WERI-Rb-1 (cell line): ENCODE measurements around the gene PLEKHO1.

Experiments
- DNase-seq: peaks from one replicate; pipeline ENCODE4 v3.0.0-alpha.2; 2020
- H3K27ac ChIP-seq: fragments of 250-450 bp; sonication (Bioruptor Pico); 2 replicates; pipeline ENCODE4 v1.5.1; 2020; ENCODE audit warnings: mild to moderate bottlenecking, moderate library complexity
- H3K27me3 ChIP-seq: fragments of 250-450 bp; sonication (Bioruptor Pico); 2 replicates; pipeline ENCODE4 v1.5.1; 2021; ENCODE audit warnings: mild to moderate bottlenecking, low read depth, moderate library complexity; ENCODE audit not compliant: insufficient read depth, severe bottlenecking
- H3K36me3 ChIP-seq: fragments of 250-450 bp; sonication (Bioruptor Pico); 2 replicates; pipeline ENCODE4 v1.5.1; 2020; ENCODE audit warnings: mild to moderate bottlenecking, moderate library complexity
- H3K4me3 ChIP-seq: 2 replicates; pipeline ENCODE4 v1.5.1; 2011; ENCODE audit warnings: low read depth, mild to moderate bottlenecking, control low read depth, low read length
- H3K9me3 ChIP-seq: fragments of 250-450 bp; sonication (Bioruptor Pico); 2 replicates; pipeline ENCODE4 v1.5.1; 2021; ENCODE audit warnings: mild to moderate bottlenecking, moderate library complexity; ENCODE audit not compliant: severe bottlenecking
- CTCF ChIP-seq: IDR thresholded peaks from 2 replicates; pipeline ENCODE4 v1.5.1; 2011; ENCODE audit warnings: low read depth, mild to moderate bottlenecking, control low read depth, inconsistent platforms, low read length

Gene PLEKHO1

GRCh38 chr1:150111670-150112069 lies 38.0 kb upstream of the PLEKHO1 start:
- Histone ChIP-seq H3K27ac (no peak overlapping the region), H3K9me3 (peaks cover 2% of the 10 kb centered on the region), H3K36me3 (peaks cover 31% of the 10 kb centered on the region), H3K4me3 (no peak overlapping the region), H3K27me3 (no peaks in the 10 kb centered on the region)
- DNase-seq = no peak
- TF ChIP-seq CTCF = no peak

- no peak overlapping the region for H3K4me3 ChIP-seq
- no peak for TF ChIP-seq CTCF
- H3K27me3 ChIP-seq = no peaks in the 10 kb centered on the region
- peaks cover 2% of the 10 kb centered on the region for H3K9me3 ChIP-seq
- no peak overlapping the region for H3K27ac ChIP-seq
- no peak for DNase-seq
- peaks cover 31% of the 10 kb centered on the region for H3K36me3 ChIP-seq
These were observed 34.6 kb upstream of the PLEKHO1 start for GRCh38 chr1:150115121-150115520.

- no peak for TF ChIP-seq CTCF
- Histone ChIP-seq H3K27ac (no peak overlapping the region), H3K27me3 (no peaks in the 10 kb centered on the region), H3K9me3 (peaks cover 2% of the 10 kb centered on the region), H3K36me3 (peaks cover 20% of the 10 kb centered on the region), H3K4me3 (no peak overlapping the region)
- DNase-seq = no peak
These were observed 31.0 kb upstream of the PLEKHO1 start for GRCh38 chr1:150118716-150119115.

- Histone ChIP-seq H3K4me3 (no peak overlapping the region), H3K36me3 (peaks cover 13% of the 10 kb centered on the region), H3K9me3 (no peaks in the 10 kb centered on the region), H3K27ac (no peak overlapping the region), H3K27me3 (no peaks in the 10 kb centered on the region)
- TF ChIP-seq CTCF = no peak
- no peak for DNase-seq
These were observed 28.4 kb upstream of the PLEKHO1 start for GRCh38 chr1:150121236-150121862.

GRCh38 chr1:150126811-150127210 lies 22.9 kb upstream of the PLEKHO1 start:
- H3K36me3 ChIP-seq = peaks cover 15% of the 10 kb centered on the region
- no peak for DNase-seq
- H3K27ac ChIP-seq = no peak overlapping the region
- H3K9me3 ChIP-seq = no peaks in the 10 kb centered on the region
- no peak for TF ChIP-seq CTCF
- H3K4me3 ChIP-seq = no peak overlapping the region
- no peaks in the 10 kb centered on the region for H3K27me3 ChIP-seq

- Histone ChIP-seq H3K27ac (no peak overlapping the region), H3K9me3 (no peaks in the 10 kb centered on the region), H3K36me3 (peaks cover 11% of the 10 kb centered on the region), H3K4me3 (no peak overlapping the region), H3K27me3 (no peaks in the 10 kb centered on the region)
- TF ChIP-seq CTCF = no peak
- DNase-seq = no peak
These were observed 22.3 kb upstream of the PLEKHO1 start for GRCh38 chr1:150127464-150127863.
